Uterus (tissue), 4 donors: Measurements from ENCODE around the gene MDH1. TPM values are rescaled to one million over a fixed set of nuclear protein-coding genes. Genes with fewer than 3 reads are reported as not detected.
"Not testable (repeated sequence)": the region's sequence is repeated elsewhere in the genome, so short reads cannot be mapped to it uniquely, and the experiment has no call there.

Experiments used
- DNase-seq, 2 donors: peaks; one replicate each; pipeline ENCODE4 v3.0.0-alpha.2; 2019 to 2020
- H3K27ac ChIP-seq, 2 donors: fragments of 200-600 bp; sonication (generic); 1 replicate in 1 of 2; 2 replicates in 1 of 2; pipeline ENCODE4 v1.5.1; 2016 to 2018
- H3K27me3 ChIP-seq, 2 donors: fragments of 200-600 bp; sonication (generic); one replicate each; pipeline ENCODE4 v1.5.1; 2018 to 2019; ENCODE audit warnings: control low read depth in 1 of 2
- H3K36me3 ChIP-seq, 2 donors: fragments of 200-600 bp; sonication (generic); one replicate each; pipeline ENCODE4 v1.5.1; 2019; ENCODE audit warnings: control low read depth in 1 of 2
- H3K4me1 ChIP-seq, 2 donors: fragments of 200-600 bp; sonication (generic); one replicate each; pipeline ENCODE4 v1.5.1; 2018 to 2019; ENCODE audit warnings: control low read depth in 1 of 2
- H3K4me3 ChIP-seq, 2 donors: fragments of 200-600 bp; sonication (generic); 1 replicate in 1 of 2; 2 replicates in 1 of 2; pipeline ENCODE4 v1.5.1; 2018 to 2019; ENCODE audit warnings: mild to moderate bottlenecking in 1 of 2
- H3K9me3 ChIP-seq, 2 donors: fragments of 200-600 bp; sonication (generic); one replicate each; pipeline ENCODE4 v1.5.1; 2019; ENCODE audit warnings: control low read depth in 1 of 2
- CTCF ChIP-seq, 4 experiments: fragments of 200-600 bp in 2 of 4; fragments of 450-650 bp in 2 of 4; sonication (generic) in 2 of 4; IDR thresholded peaks; one replicate each; pipeline ENCODE4 v1.5.1; 2016 to 2019; ENCODE audit warnings: antibody characterized with exemption in 4 of 4, mild to moderate bottlenecking in 2 of 4, moderate library complexity in 1 of 4
- POLR2A ChIP-seq, 2 donors: fragments of 450-650 bp; IDR thresholded peaks; one replicate each; pipeline ENCODE4 v1.6.1; 2016; ENCODE audit warnings: antibody characterized with exemption in 2 of 2, mild to moderate bottlenecking in 1 of 2, moderate library complexity in 1 of 2
- intact Hi-C: fragments of 100-400 bp; cut with DNase I; formaldehyde crosslinking; loops from one replicate; pipeline ENCODE4 v1.15.1; 2023; ENCODE audit warnings: low total_unique reads
- total RNA-seq, 4 donors: library from RNA; depleted of rRNA in 3 of 4; stranded (reverse); fragments of >200 nt in 3 of 4; gene quantifications; one replicate each; pipeline versions ENCODE4 v1.1.0 to v1.2.4, GENCODE V29; 2014 to 2023
- donor health status: DM: yes; HTN: yes; CAD: no.

MDH1 gene
- total RNA-seq, 4 donors from 2014 or later = 80.1 to 132 (median 101) TPM

GRCh38 chr2:63596401-63596883, 7.7 kb downstream of the MDH1 start:
- Histone ChIP-seq H3K4me3 (no peak overlapping the region), H3K36me3 (no peaks in the 10 kb centered on the region), H3K27me3 (no peaks in the 10 kb centered on the region), H3K4me1 (no peaks in the 10 kb centered on the region), H3K27ac (no peak overlapping the region), H3K9me3 (no peaks in the 10 kb centered on the region)
- intact Hi-C loops = no loop called here
- TF ChIP-seq CTCF (IDR thresholded peaks at IDR 0.05) (no peak), POLR2A (IDR thresholded peaks at IDR 0.05) (no peak)
- DNase-seq = no peak

- no peak for DNase-seq
- TF ChIP-seq CTCF (IDR thresholded peaks at IDR 0.05) = no peak
- no peak for TF ChIP-seq POLR2A (IDR thresholded peaks at IDR 0.05)
- H3K4me3 ChIP-seq = no peak overlapping the region
- no peaks in the 10 kb centered on the region for H3K4me1 ChIP-seq
- H3K36me3 ChIP-seq = no peaks in the 10 kb centered on the region
- H3K9me3 ChIP-seq = no peaks in the 10 kb centered on the region
- intact Hi-C loops = no loop called here
- no peak overlapping the region for H3K27ac ChIP-seq
- no peaks in the 10 kb centered on the region for H3K27me3 ChIP-seq
Observed at GRCh38 chr2:63598981-63599380, 10.2 kb downstream of the MDH1 start.

GRCh38 chr2:63600881-63601460, 12.2 kb downstream of the MDH1 start:
- no peaks in the 10 kb centered on the region for H3K4me1 ChIP-seq
- H3K27ac ChIP-seq = no peak overlapping the region
- H3K36me3 ChIP-seq = no peaks in the 10 kb centered on the region
- no peaks in the 10 kb centered on the region for H3K9me3 ChIP-seq
- DNase-seq = no peak
- H3K27me3 ChIP-seq = no peaks in the 10 kb centered on the region
- H3K4me3 ChIP-seq = no peak overlapping the region
- TF ChIP-seq CTCF (IDR thresholded peaks at IDR 0.05) (no peak), POLR2A (IDR thresholded peaks at IDR 0.05) (no peak)
- intact Hi-C loops = no loop called here

GRCh38 chr2:63604666-63605065, 15.9 kb downstream of the MDH1 start:
- intact Hi-C loops = no loop called here
- Histone ChIP-seq H3K36me3 (no peaks in the 10 kb centered on the region), H3K9me3 (no peaks in the 10 kb centered on the region), H3K27ac (no peak overlapping the region), H3K4me1 (no peaks in the 10 kb centered on the region), H3K4me3 (no peak overlapping the region), H3K27me3 (no peaks in the 10 kb centered on the region)
- TF ChIP-seq POLR2A (IDR thresholded peaks at IDR 0.05) = no peak
- no peak for TF ChIP-seq CTCF (IDR thresholded peaks at IDR 0.05)
- DNase-seq = no peak

GRCh38 chr2:63608865-63609264, 20.1 kb downstream of the MDH1 start:
- H3K36me3 ChIP-seq, DNase-seq: not testable (repeated sequence)

GRCh38 chr2:63610525-63610924, 21.8 kb downstream of the MDH1 start:
- H3K27ac ChIP-seq = no peak overlapping the region
- H3K27me3 ChIP-seq = no peaks in the 10 kb centered on the region
- no peaks in the 10 kb centered on the region for H3K9me3 ChIP-seq
- H3K36me3 ChIP-seq = no peaks in the 10 kb centered on the region
- no peaks in the 10 kb centered on the region for H3K4me1 ChIP-seq
- TF ChIP-seq CTCF (IDR thresholded peaks at IDR 0.05) (no peak), POLR2A (IDR thresholded peaks at IDR 0.05) (no peak)
- intact Hi-C loops = no loop called here
- H3K4me3 ChIP-seq = no peak overlapping the region
- no peak for DNase-seq

More at GRCh38 chr2:63608865-63609264, 20.1 kb downstream of the MDH1 start:
- H3K27ac ChIP-seq, H3K4me3 ChIP-seq, intact Hi-C loops, H3K4me1 ChIP-seq, H3K27me3 ChIP-seq, H3K9me3 ChIP-seq: not testable (repeated sequence)
